ENCODE results near the gene SKP2.

SKP2 gene

GRCh38 chr5:36202521-36202961 lies 50.6 kb downstream of the SKP2 start:
- peak overlapping the region in 9 of 11 experiments; percentile 9 to 87 (median 56); a peak in 14 of 22 replicates for H3K4me2 ChIP-seq
- TF ChIP-seq Cebpa-rat (IDR thresholded peaks at IDR 0.05), result no peak
- H3K36me3 ChIP-seq, result peaks cover 53 to 100% (median 82%) of the 10 kb centered on the region in 11 experiments
- no peaks in the 10 kb centered on the region for H3K27me3 ChIP-seq
- H4K20me1 ChIP-seq, result peaks cover 0 to 13% (median 0%) of the 10 kb centered on the region in 11 experiments; a peak in 3 of 22 replicates
- no peak overlapping the region for H3K4me3 ChIP-seq
- 0 out of 22 replicates have a peak overlapping the region, but pooled peaks of 1 of the 11 experiments have one; percentile 4 for H3K27ac ChIP-seq
- H3K9ac ChIP-seq, result no peak overlapping the region
- peaks cover 6 to 26% (median 20%) of the 10 kb centered on the region in 10 experiments; a peak in 18 of 20 replicates for H3K4me1 ChIP-seq
- H3K9me3 ChIP-seq (replicated peaks in 1 of 11), result peaks cover 0 to 15% (median 0%) of the 10 kb centered on the region in 11 experiments; a peak in 7 of 22 replicates

GRCh38 chr5:36205329-36205728 lies 53.4 kb downstream of the SKP2 start:
- no peak for TF ChIP-seq Cebpa-rat (IDR thresholded peaks at IDR 0.05)
- H3K4me3 ChIP-seq, result no peak overlapping the region
- no peak overlapping the region for H3K9ac ChIP-seq
- peaks cover 0 to 13% (median 0%) of the 10 kb centered on the region in 11 experiments; a peak in 3 of 22 replicates for H4K20me1 ChIP-seq
- H3K27me3 ChIP-seq, result no peaks in the 10 kb centered on the region
- no peak overlapping the region for H3K27ac ChIP-seq
- H3K4me2 ChIP-seq, result no peak overlapping the region
- H3K9me3 ChIP-seq (replicated peaks in 1 of 11), result peaks cover 0 to 15% (median 0%) of the 10 kb centered on the region in 11 experiments; a peak in 7 of 22 replicates
- peaks cover 38 to 100% (median 86%) of the 10 kb centered on the region in 11 experiments for H3K36me3 ChIP-seq
- H3K4me1 ChIP-seq, result peaks cover 6 to 26% (median 20%) of the 10 kb centered on the region in 10 experiments; a peak in 18 of 20 replicates

GRCh38 chr5:36206913-36207312 lies 55.0 kb downstream of the SKP2 start:
- peaks cover 44 to 100% (median 88%) of the 10 kb centered on the region in 11 experiments for H3K36me3 ChIP-seq

GRCh38 chr5:36208786-36209185 lies 56.9 kb downstream of the SKP2 start:
- Histone ChIP-seq H3K4me1 (peaks cover 0 to 13% (median 8%) of the 10 kb centered on the region in 10 experiments; a peak in 15 of 20 replicates), H3K9me3 (replicated peaks in 1 of 11) (peaks cover 0 to 15% (median 0%) of the 10 kb centered on the region in 11 experiments; a peak in 7 of 22 replicates), H3K4me2 (no peak overlapping the region), H3K9ac (no peak overlapping the region), H4K20me1 (peaks cover 0 to 3% (median 0%) of the 10 kb centered on the region in 11 experiments; a peak in 1 of 22 replicates), H3K4me3 (no peak overlapping the region), H3K27me3 (no peaks in the 10 kb centered on the region), H3K27ac (no peak overlapping the region), H3K36me3 (peaks cover 55 to 99% (median 84%) of the 10 kb centered on the region in 11 experiments)
- TF ChIP-seq Cebpa-rat (IDR thresholded peaks at IDR 0.05), result no peak

More at GRCh38 chr5:36206913-36207312, 55.0 kb downstream of the SKP2 start:
- no peak overlapping the region for H3K4me2 ChIP-seq
- H3K27me3 ChIP-seq, result no peaks in the 10 kb centered on the region
- no peak overlapping the region for H3K27ac ChIP-seq
- no peak overlapping the region for H3K9ac ChIP-seq
- H3K4me3 ChIP-seq, result no peak overlapping the region
- H4K20me1 ChIP-seq, result peaks cover 0 to 13% (median 0%) of the 10 kb centered on the region in 11 experiments; a peak in 3 of 22 replicates
- no peak for TF ChIP-seq Cebpa-rat (IDR thresholded peaks at IDR 0.05)
- H3K9me3 ChIP-seq (replicated peaks in 1 of 11), result peaks cover 0 to 15% (median 0%) of the 10 kb centered on the region in 11 experiments; a peak in 7 of 22 replicates
- peaks cover 6 to 26% (median 20%) of the 10 kb centered on the region in 10 experiments; a peak in 18 of 20 replicates for H3K4me1 ChIP-seq

- peaks cover 62 to 99% (median 88%) of the 10 kb centered on the region in 11 experiments for H3K36me3 ChIP-seq
- H4K20me1 ChIP-seq, result no peaks in the 10 kb centered on the region
- no peak overlapping the region for H3K27ac ChIP-seq
- peaks cover 0 to 15% (median 5%) of the 10 kb centered on the region in 11 experiments; a peak in 7 of 22 replicates for H3K9me3 ChIP-seq (replicated peaks in 1 of 11)
- H3K4me1 ChIP-seq, result peaks cover 0 to 14% (median 3%) of the 10 kb centered on the region in 10 experiments; a peak in 7 of 20 replicates
- TF ChIP-seq Cebpa-rat (IDR thresholded peaks at IDR 0.05), result no peak
- H3K4me2 ChIP-seq, result no peak overlapping the region
- H3K9ac ChIP-seq, result no peak overlapping the region
- no peak overlapping the region for H3K4me3 ChIP-seq
- H3K27me3 ChIP-seq, result no peaks in the 10 kb centered on the region
Measured at GRCh38 chr5:36209664-36210063, 57.8 kb downstream of the SKP2 start.

- H3K4me2 ChIP-seq, result peak overlapping the region in 1 of 11 experiments; percentile 80; a peak in 1 of 22 replicates
- no peaks in the 10 kb centered on the region for H3K27me3 ChIP-seq
- peaks cover 0 to 23% (median 6%) of the 10 kb centered on the region in 11 experiments; a peak in 9 of 22 replicates for H3K9me3 ChIP-seq (replicated peaks in 1 of 11)
- H3K27ac ChIP-seq, result no peak overlapping the region
- peaks cover 72 to 99% (median 91%) of the 10 kb centered on the region in 11 experiments for H3K36me3 ChIP-seq
- H3K4me3 ChIP-seq, result no peak overlapping the region
- TF ChIP-seq Cebpa-rat (IDR thresholded peaks at IDR 0.05), result no peak
- H3K9ac ChIP-seq, result no peak overlapping the region
- H4K20me1 ChIP-seq, result no peaks in the 10 kb centered on the region
- peaks cover 8 to 47% (median 25%) of the 10 kb centered on the region in 10 experiments; a peak in 18 of 20 replicates for H3K4me1 ChIP-seq
Measured at GRCh38 chr5:36214436-36214835, 62.5 kb downstream of the SKP2 start.

GRCh38 chr5:36215910-36216309 lies 64.0 kb downstream of the SKP2 start:
- Histone ChIP-seq H3K4me2 (peak overlapping the region in 10 of 11 experiments; percentile 2 to 80 (median 43); a peak in 16 of 22 replicates), H3K4me1 (peaks cover 8 to 47% (median 25%) of the 10 kb centered on the region in 10 experiments; a peak in 18 of 20 replicates), H3K27me3 (no peaks in the 10 kb centered on the region), H3K9ac (no peak overlapping the region), H4K20me1 (0 out of 22 replicates have a peak, but pooled peaks cover 0 to 4% (median 0%) of the 10 kb centered on the region in 11 experiments), H3K27ac (peak overlapping the region in 9 of 11 experiments; percentile 2 to 57 (median 35); a peak in 13 of 22 replicates), H3K9me3 (replicated peaks in 1 of 11) (peaks cover 0 to 33% (median 13%) of the 10 kb centered on the region in 11 experiments; a peak in 11 of 22 replicates), H3K36me3 (peaks cover 76 to 99% (median 93%) of the 10 kb centered on the region in 11 experiments), H3K4me3 (peak overlapping the region in 1 of 10 experiments; percentile 12; a peak in 1 of 20 replicates)
- TF ChIP-seq Cebpa-rat (IDR thresholded peaks at IDR 0.05), result no peak

- Histone ChIP-seq H3K9me3 (replicated peaks in 1 of 11) (peaks cover 0 to 36% (median 13%) of the 10 kb centered on the region in 11 experiments; a peak in 11 of 22 replicates), H3K4me3 (no peak overlapping the region), H3K4me2 (peak overlapping the region in 2 of 11 experiments; percentile 10 to 45; a peak in 3 of 22 replicates), H3K27me3 (no peaks in the 10 kb centered on the region), H4K20me1 (peaks cover 0 to 8% (median 0%) of the 10 kb centered on the region in 11 experiments; a peak in 1 of 22 replicates), H3K9ac (no peak overlapping the region), H3K4me1 (peaks cover 8 to 45% (median 23%) of the 10 kb centered on the region in 10 experiments; a peak in 18 of 20 replicates), H3K27ac (no peak overlapping the region), H3K36me3 (peaks cover 73 to 99% (median 92%) of the 10 kb centered on the region in 11 experiments)
- TF ChIP-seq Cebpa-rat (IDR thresholded peaks at IDR 0.05), result no peak
Measured at GRCh38 chr5:36217567-36217966, 65.7 kb downstream of the SKP2 start.

- H3K27ac ChIP-seq, result no peak overlapping the region
- H3K27me3 ChIP-seq, result no peaks in the 10 kb centered on the region
- peaks cover 73 to 99% (median 92%) of the 10 kb centered on the region in 11 experiments for H3K36me3 ChIP-seq
- peaks cover 0 to 8% (median 0%) of the 10 kb centered on the region in 11 experiments; a peak in 1 of 22 replicates for H4K20me1 ChIP-seq
- TF ChIP-seq Cebpa-rat (IDR thresholded peaks at IDR 0.05), result no peak
- peaks cover 0 to 36% (median 13%) of the 10 kb centered on the region in 11 experiments; a peak in 11 of 22 replicates for H3K9me3 ChIP-seq (replicated peaks in 1 of 11)
- H3K4me2 ChIP-seq, result no peak overlapping the region
- H3K9ac ChIP-seq, result no peak overlapping the region
- H3K4me1 ChIP-seq, result peaks cover 8 to 42% (median 22%) of the 10 kb centered on the region in 10 experiments; a peak in 18 of 20 replicates
- no peak overlapping the region for H3K4me3 ChIP-seq
Measured at GRCh38 chr5:36217988-36218387, 66.1 kb downstream of the SKP2 start.

All from BLaER1 treated with 17β-estradiol and CSF1 and Interleukin-3, amounts not matched to agents 10 nM and 100 nM (cell line).